ENCODE data around the gene PRMT5. TPM values are rescaled to one million over a fixed set of nuclear protein-coding genes. Genes with fewer than 3 reads are reported as not detected.

The PRMT5 gene
- total RNA-seq, 2 experiments from 2014 or later = 52.6 to 56.8 TPM

DNA sequence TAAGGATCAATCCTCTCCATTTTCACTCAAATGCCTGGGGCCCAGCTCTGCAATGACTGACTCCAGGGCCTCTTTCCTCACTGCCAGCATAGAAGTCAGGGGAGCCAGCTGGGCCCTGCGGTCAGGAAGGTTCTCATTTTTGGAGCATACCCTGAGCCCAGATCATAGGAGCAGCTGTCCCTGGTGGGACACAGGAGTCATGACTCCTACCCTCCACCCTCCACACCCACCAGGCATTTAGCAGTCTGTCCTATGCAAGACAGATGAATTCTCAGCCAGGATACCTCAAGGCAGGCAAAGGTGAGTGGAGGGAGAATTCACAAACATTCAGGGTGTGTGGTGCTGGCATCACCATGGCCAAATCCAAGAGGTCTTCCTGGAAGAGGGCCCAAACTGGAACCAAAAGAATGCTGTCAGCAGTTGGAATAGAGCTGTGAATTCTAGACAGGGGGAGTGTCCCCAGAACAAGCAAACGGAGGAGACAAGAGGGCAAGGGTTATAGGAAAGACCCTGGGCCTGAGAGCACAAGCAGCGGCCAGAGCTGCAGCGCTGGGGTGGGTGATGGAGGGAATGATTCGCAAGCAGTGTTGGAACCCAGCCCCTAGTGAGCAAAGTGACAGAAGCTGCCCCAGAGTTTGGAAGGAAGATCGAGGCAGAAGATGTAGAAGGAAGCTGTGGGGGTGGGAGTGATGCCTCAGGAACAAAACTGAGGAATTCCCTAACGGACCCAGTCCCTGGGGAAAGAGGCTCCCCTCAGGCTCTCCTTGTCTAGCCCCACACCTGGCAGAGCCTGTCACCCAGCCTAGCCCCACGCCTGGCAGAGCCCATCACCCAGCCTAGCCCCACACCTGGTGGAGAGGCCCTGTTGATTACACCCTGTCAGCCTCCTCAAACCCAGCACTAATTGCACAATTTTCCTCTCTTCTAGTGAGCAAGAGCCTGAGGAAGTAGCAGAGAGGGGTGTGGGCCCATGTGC, 50.6 kb downstream of the PRMT5 start:
- CTCF ChIA-PET = interaction anchor here (1.1 to 1.7 kb wide), 2 partner anchors 19 to 24 kb away, joined by 3 read pairs; no protein-coding TSS in a partner anchor
- Mint-ChIP-seq H3K4me3 (no peak overlapping the region), H3K27me3 (peaks cover 8% of the 10 kb centered on the region)

DNA sequence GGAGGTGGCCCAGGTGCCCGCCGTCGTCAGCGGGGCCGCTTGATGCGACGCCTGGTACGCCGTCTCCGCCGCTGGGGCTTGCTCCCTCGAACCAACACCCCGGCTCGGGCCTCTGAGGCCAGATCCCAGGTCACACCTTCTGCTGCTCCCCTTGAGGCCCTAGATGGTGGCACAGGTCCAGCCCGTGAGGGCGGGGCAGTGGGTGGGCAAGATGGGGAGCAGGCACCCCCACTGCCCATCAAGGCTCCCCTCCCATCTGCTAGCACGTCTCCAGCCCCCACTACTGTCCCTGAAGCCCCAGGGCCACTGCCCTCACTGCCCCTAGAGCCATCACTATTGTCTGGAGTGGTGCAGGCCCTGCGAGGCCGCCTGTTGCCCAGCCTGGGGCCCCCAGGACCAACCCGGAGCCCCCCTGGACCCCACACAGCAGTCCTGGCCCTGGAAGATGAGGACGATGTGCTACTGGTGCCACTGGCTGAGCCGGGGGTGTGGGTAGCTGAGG, 52.1 kb downstream of the PRMT5 start:
- CTCF ChIA-PET = no interaction called here
- no peak for DNase-seq
- H3K9me3 Mint-ChIP-seq = no peaks in the 10 kb centered on the region
- H3K36me3 Mint-ChIP-seq (ENCODE audit: low read depth) = peaks cover 40% of the 10 kb centered on the region
- H3K4me3 Mint-ChIP-seq = no peak overlapping the region
- H3K27me3 Mint-ChIP-seq = peaks cover 5% of the 10 kb centered on the region
- H3K27ac Mint-ChIP-seq = no peak overlapping the region
- POLR2A ChIA-PET = no interaction called here
- peaks cover 16% of the 10 kb centered on the region for H3K4me1 Mint-ChIP-seq

More for the DNA sequence above, 50.6 kb downstream of the PRMT5 start:
- Mint-ChIP-seq H3K27ac (peak overlapping the region; percentile 20), H3K9me3 (no peaks in the 10 kb centered on the region), H3K36me3 (ENCODE audit: low read depth) (peaks cover 33% of the 10 kb centered on the region), H3K4me1 (peaks cover 9% of the 10 kb centered on the region)
- POLR2A ChIA-PET = no interaction called here
- DNase-seq = no peak

DNA sequence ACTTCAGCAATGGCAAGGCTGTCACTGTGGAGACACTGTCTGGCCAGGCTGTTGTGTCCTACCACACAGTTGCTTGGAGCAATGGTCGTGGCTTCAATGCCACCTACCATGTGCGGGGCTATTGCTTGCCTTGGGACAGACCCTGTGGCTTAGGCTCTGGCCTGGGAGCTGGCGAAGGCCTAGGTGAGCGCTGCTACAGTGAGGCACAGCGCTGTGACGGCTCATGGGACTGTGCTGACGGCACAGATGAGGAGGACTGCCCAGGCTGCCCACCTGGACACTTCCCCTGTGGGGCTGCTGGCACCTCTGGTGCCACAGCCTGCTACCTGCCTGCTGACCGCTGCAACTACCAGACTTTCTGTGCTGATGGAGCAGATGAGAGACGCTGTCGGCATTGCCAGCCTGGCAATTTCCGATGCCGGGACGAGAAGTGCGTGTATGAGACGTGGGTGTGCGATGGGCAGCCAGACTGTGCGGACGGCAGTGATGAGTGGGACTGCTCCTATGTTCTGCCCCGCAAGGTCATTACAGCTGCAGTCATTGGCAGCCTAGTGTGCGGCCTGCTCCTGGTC, 53.3 kb downstream of the PRMT5 start:
- ChIA-PET CTCF (interaction anchor here (1.0 to 1.4 kb wide), 3 partner anchors 11 to 25 kb away, joined by 3 to 4 read pairs (median 3); no protein-coding TSS in a partner anchor), POLR2A (no interaction called here)
- H3K27ac Mint-ChIP-seq = no peak overlapping the region
- peaks cover 18% of the 10 kb centered on the region for H3K4me1 Mint-ChIP-seq
- no peaks in the 10 kb centered on the region for H3K27me3 Mint-ChIP-seq
- DNase-seq = no peak
- H3K4me3 Mint-ChIP-seq = no peak overlapping the region
- H3K9me3 Mint-ChIP-seq = no peaks in the 10 kb centered on the region
- peaks cover 40% of the 10 kb centered on the region for H3K36me3 Mint-ChIP-seq (ENCODE audit: low read depth)

GRCh38 chr14:22875003-22875747, 54.0 kb downstream of the PRMT5 start:
- ChIA-PET CTCF (interaction anchor here (1.4 to 5.2 kb wide), 4 partner anchors 10 to 44 kb away, joined by 4 to 50 read pairs (median 20); no protein-coding TSS in a partner anchor), POLR2A (no interaction called here)
- no peak overlapping the region for H3K4me3 Mint-ChIP-seq
- H3K36me3 Mint-ChIP-seq (ENCODE audit: low read depth) = peaks cover 40% of the 10 kb centered on the region
- H3K27ac Mint-ChIP-seq = peak overlapping the region; percentile 14
- DNase-seq = no peak
- H3K9me3 Mint-ChIP-seq = no peaks in the 10 kb centered on the region
- H3K27me3 Mint-ChIP-seq = no peaks in the 10 kb centered on the region
- peaks cover 25% of the 10 kb centered on the region for H3K4me1 Mint-ChIP-seq

- no peak for DNase-seq
- Mint-ChIP-seq H3K4me1 (peaks cover 26% of the 10 kb centered on the region), H3K27me3 (no peaks in the 10 kb centered on the region), H3K4me3 (peak overlapping the region; percentile 89), H3K36me3 (ENCODE audit: low read depth) (peaks cover 33% of the 10 kb centered on the region), H3K27ac (peak overlapping the region; percentile 91), H3K9me3 (no peaks in the 10 kb centered on the region)
- CTCF ChIA-PET = interaction anchor here (0.6 to 5.2 kb wide), 17 partner anchors 9 to 354 kb away, joined by 3 to 50 read pairs (median 5); partner anchors contain the start of gene REM2
- POLR2A ChIA-PET = no interaction called here
Observed at GRCh38 chr14:22872833-22873520, 56.2 kb downstream of the PRMT5 start.

DNA sequence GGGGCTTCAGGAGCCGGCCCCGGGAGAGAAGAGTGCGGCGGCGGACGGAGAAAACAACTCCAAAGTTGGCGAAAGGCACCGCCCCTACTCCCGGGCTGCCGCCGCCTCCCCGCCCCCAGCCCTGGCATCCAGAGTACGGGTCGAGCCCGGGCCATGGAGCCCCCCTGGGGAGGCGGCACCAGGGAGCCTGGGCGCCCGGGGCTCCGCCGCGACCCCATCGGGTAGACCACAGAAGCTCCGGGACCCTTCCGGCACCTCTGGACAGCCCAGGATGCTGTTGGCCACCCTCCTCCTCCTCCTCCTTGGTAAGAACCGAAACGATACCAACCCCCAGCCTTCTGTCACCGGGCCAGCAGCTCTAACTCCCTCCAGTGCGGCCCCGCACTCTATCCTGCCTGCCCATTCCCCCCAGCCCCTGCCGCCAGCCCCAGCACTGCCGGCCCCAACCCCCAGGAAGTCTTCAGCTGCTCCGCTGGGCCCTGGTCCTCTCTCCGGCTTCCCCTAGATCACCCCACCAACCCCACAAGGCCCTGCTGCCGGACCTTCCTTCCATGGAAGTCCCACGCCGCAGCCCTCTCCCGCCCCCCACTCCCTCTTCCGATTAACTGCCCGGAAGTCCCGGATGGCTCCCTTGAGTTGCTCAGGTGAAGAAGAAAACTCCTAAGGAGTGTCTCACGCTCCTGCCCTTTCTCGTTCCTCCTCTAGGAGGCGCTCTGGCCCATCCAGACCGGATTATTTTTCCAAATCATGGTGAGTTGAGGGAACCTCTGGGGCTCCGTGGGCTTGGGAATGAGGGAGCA, 56.9 kb downstream of the PRMT5 start:
- Mint-ChIP-seq H3K36me3 (ENCODE audit: low read depth) (peaks cover 31% of the 10 kb centered on the region), H3K9me3 (no peaks in the 10 kb centered on the region), H3K4me1 (peaks cover 26% of the 10 kb centered on the region), H3K4me3 (peak overlapping the region; percentile 89), H3K27ac (peak overlapping the region; percentile 99), H3K27me3 (no peaks in the 10 kb centered on the region)
- CTCF ChIA-PET = interaction anchor here (0.6 to 5.2 kb wide), 23 partner anchors 10 to 354 kb away, joined by 3 to 50 read pairs (median 5); partner anchors contain the start of gene REM2
- DNase-seq = peak; percentile 76
- POLR2A ChIA-PET = no interaction called here

DNA sequence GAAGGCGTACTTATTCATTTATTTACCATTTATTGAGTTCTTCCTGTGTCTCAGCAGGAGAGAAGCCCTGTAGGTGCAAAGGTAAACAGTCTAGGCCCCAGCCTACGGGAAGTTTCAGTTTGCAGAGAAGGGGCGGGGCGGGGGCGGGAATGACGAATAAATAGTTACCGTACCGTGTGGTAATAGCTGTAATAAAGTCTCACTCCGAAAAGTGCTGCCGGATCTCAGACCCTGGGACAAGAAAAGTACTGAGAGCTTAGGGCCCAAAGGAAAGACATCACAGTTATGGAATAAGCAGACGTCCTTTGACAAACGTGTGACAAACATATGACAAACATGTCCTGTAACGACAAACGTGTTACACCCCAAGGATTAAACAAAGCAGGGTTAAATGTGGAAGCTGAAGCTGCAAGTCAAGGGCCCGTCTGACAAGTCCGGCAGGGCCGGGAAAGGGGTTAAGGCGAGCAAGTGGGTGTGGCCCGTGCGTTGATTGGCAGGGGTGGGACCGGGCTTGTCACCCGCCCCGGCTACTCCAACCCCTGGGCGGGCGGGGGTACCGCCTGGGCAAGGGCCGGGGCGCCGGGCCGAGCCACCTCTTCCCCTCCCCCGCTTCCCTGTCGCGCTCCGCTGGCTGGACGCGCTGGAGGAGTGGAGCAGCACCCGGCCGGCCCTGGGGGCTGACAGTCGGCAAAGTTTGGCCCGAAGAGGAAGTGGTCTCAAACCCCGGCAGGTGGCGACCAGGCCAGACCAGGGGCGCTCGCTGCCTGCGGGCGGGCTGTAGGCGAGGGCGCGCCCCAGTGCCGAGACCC, 57.7 kb downstream of the PRMT5 start, which contains the start of gene LRP10:
LRP10 (plus strand) TSS at position 517 of the 809 bp plus-strand sequence. CDS start 564 bp downstream, outside the sequence.
- POLR2A ChIA-PET = interaction anchor here (0.6 kb wide), 2 partner anchors 58 to 220 kb away, joined by 3 to 4 read pairs; no protein-coding TSS in a partner anchor
- H3K27me3 Mint-ChIP-seq = no peaks in the 10 kb centered on the region
- H3K4me3 Mint-ChIP-seq = peak within 1 kb of the TSS; percentile 89
- DNase-seq = peak; percentile 84
- peaks cover 23% of the 10 kb centered on the region for H3K36me3 Mint-ChIP-seq (ENCODE audit: low read depth)
- CTCF ChIA-PET = interaction anchor here (0.6 to 5.2 kb wide), 19 partner anchors 10 to 424 kb away, joined by 3 to 50 read pairs (median 3); partner anchors contain the start of gene REM2
- peaks cover 26% of the 10 kb centered on the region for H3K4me1 Mint-ChIP-seq
- no peaks in the 10 kb centered on the region for H3K9me3 Mint-ChIP-seq
- H3K27ac Mint-ChIP-seq = peak within 1 kb of the TSS; percentile 99

GRCh38 chr14:22870811-22871223, 58.4 kb downstream of the PRMT5 start:
- no peak for DNase-seq
- H3K4me1 Mint-ChIP-seq = peaks cover 26% of the 10 kb centered on the region

More at GRCh38 chr14:22870811-22871223, 58.4 kb downstream of the PRMT5 start:
- ChIA-PET CTCF (interaction anchor here (0.5 to 5.2 kb wide), 12 partner anchors 11 to 425 kb away, joined by 3 to 50 read pairs (median 5); partner anchors contain the start of gene REM2), POLR2A (interaction anchor here (0.6 kb wide), 2 partner anchors 59 to 220 kb away, joined by 3 to 4 read pairs; no protein-coding TSS in a partner anchor)
- Mint-ChIP-seq H3K36me3 (ENCODE audit: low read depth) (peaks cover 17% of the 10 kb centered on the region), H3K4me3 (peak overlapping the region; percentile 89), H3K27ac (peak overlapping the region; percentile 99), H3K27me3 (no peaks in the 10 kb centered on the region), H3K9me3 (no peaks in the 10 kb centered on the region)

All from activated CD4-positive, alpha-beta T cell treated with anti-CD3 and anti-CD28 coated beads, Interleukin-2, amount 10 ng/mL, durations not matched to agents 7 days and 5 days (primary cell).